ENCODE measurements around the gene TWIST2.

- no peak for TF ChIP-seq POLR2AphosphoS5 (IDR thresholded peaks at IDR 0.05)
- no peak for TF ChIP-seq EP300 (conservative IDR thresholded peaks at IDR 0.05; ENCODE audit: poor library complexity, severe bottlenecking)
- TF ChIP-seq CTCF (IDR thresholded peaks at IDR 0.05; ENCODE audit: poor library complexity, severe bottlenecking) = no peak
- TF ChIP-seq EZH2 (IDR thresholded peaks at IDR 0.05; ENCODE audit: borderline replicate concordance, insufficient read depth, low read length, poor library complexity, severe bottlenecking) = no peak
- no peak for TF ChIP-seq TAF1 (IDR thresholded peaks at IDR 0.05; ENCODE audit: low read depth)
Measured at GRCh38 chr2:238894226-238894949, 46.5 kb downstream of the TWIST2 start.

Data from neural cell (in vitro differentiated cells).